Cardiac muscle cell (in vitro differentiated cells and primary cell): ENCODE results near the gene UBXN6. TPM values are rescaled to one million over a fixed set of nuclear protein-coding genes. Genes with fewer than 3 reads are reported as not detected.

Experiments
- DNase-seq, 2 donors: peaks; one replicate each; pipeline versions ENCODE4 v3.0.0 to v3.0.0-alpha.2; 2010 to 2017; ENCODE audit warnings: low read depth in 1 of 2, low spot score in 1 of 2
- H3K27ac ChIP-seq: fragments of 200-600 bp; sonication (generic); 2 replicates; pipeline ENCODE4 v1.5.1; 2016
- H3K27me3 ChIP-seq: fragments of 200-600 bp; sonication (generic); 2 replicates; pipeline ENCODE4 v1.6.0; 2016; ENCODE audit warnings: control low read depth
- H3K36me3 ChIP-seq: fragments of 200-600 bp; sonication (generic); 2 replicates; pipeline ENCODE4 v1.5.1; 2016; ENCODE audit warnings: control low read depth
- H3K4me1 ChIP-seq: fragments of 200-600 bp; sonication (generic); 2 replicates; pipeline ENCODE4 v1.8.1; 2017; ENCODE audit warnings: low read depth, mild to moderate bottlenecking, mixed run types
- H3K4me3 ChIP-seq: fragments of 200-600 bp; sonication (generic); 2 replicates; pipeline ENCODE4 v1.5.1; 2016; ENCODE audit warnings: mild to moderate bottlenecking
- H3K9me3 ChIP-seq: fragments of 200-600 bp; sonication (generic); 2 replicates; pipeline ENCODE4 v1.5.1; 2017; ENCODE audit warnings: low read depth, mild to moderate bottlenecking, control low read depth
- CTCF ChIP-seq: IDR thresholded peaks from 2 replicates; pipeline ENCODE4 v1.5.1; 2012; ENCODE audit warnings: low read depth, mild to moderate bottlenecking, low read length
- polyA plus RNA-seq: library from polyadenylated mRNA; unstranded; fragments of >200 nt; fragmentation: Nextera tagmentation; extraction: Ambion mirVana; gene quantifications from 2 replicates; pipeline ENCODE4 v1.2.1, GENCODE V29; 2016
- total RNA-seq: library from RNA; depleted of rRNA; stranded (reverse); fragments of >200 nt; gene quantifications from 2 replicates; pipeline ENCODE4 v1.2.3, GENCODE V29; 2016

The UBXN6 gene
- total RNA-seq = 147 and 192 TPM in 2 replicates
- 33.7 and 46.2 TPM in 2 replicates for polyA plus RNA-seq

DNA sequence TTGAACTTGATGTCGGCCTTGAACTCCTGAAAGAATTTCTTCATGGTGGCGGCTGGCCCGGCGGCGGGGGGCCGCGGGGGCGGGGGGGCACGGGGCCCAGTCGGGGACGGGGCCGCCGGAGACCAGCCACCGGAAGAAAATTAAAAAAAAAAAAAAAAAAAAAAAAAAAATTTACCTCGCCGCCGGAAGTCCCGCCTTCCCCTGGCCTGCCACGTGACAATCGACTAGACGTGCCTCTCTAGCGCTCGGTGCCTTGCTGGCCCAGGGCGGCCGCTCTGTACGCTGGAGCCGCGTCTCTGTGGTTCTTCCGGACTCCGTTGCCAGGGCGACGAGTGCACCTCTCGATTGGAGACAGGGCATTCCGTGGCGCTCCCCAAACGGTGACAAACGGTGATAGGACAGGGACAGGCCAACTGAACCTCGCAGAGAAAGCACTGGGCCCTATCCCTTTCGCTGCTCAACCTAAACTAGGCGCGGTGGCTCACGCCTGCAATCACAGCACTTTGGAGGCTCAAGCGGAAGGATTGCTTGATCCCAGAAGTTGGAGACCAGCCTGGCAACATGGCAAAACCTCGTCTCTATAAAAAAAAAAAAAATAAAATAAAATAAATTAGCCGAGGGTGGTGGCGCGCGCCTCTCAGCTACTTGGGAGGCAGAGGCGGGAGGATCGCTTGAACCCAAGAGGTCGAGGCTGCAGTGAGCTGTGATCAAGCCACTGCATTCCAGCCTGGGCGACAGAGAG, at the start of gene UBXN6:
TSS of gene UBXN6 (minus strand) at position 141 of the 742 bp plus-strand sequence. CDS start at position 44, 97 bp downstream.
- H3K9me3 ChIP-seq = no peaks in the 10 kb centered on the region
- H3K27me3 ChIP-seq = no peaks in the 10 kb centered on the region
- H3K27ac ChIP-seq = peak within 1 kb of the TSS; percentile 100
- no peak for TF ChIP-seq CTCF
- peaks cover 13% of the 10 kb centered on the region for H3K36me3 ChIP-seq
- H3K4me3 ChIP-seq = peak within 1 kb of the TSS; percentile 100
- peak; percentile 99 for DNase-seq
- H3K4me1 ChIP-seq = peaks cover 13% of the 10 kb centered on the region

DNA sequence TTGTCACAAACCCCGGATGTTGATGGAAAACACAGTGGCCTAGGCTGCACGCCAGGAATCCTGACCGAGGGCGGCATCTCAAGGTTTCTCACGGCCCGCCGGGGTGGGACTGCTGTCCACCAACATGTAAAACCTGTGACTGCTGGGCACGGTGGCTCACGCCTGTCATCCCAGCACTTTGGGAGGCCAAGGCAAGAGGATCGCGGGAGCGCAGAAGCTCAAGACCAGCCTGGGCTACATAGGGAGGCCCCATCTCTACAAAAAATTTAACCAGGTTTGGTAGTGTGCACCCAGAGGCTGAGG, 49.5 kb upstream of the UBXN6 start:
- Histone ChIP-seq H3K27me3 (no peaks in the 10 kb centered on the region), H3K9me3 (no peaks in the 10 kb centered on the region), H3K4me1 (no peaks in the 10 kb centered on the region), H3K27ac (no peak overlapping the region), H3K36me3 (peaks cover 4% of the 10 kb centered on the region), H3K4me3 (no peak overlapping the region)
- DNase-seq = no peak
- no peak for TF ChIP-seq CTCF

- Histone ChIP-seq H3K4me1 (no peaks in the 10 kb centered on the region), H3K36me3 (peaks cover 4% of the 10 kb centered on the region), H3K4me3 (no peak overlapping the region), H3K27ac (no peak overlapping the region), H3K9me3 (no peaks in the 10 kb centered on the region), H3K27me3 (no peaks in the 10 kb centered on the region)
- peak in 1 of 2 donors; percentile 47 for DNase-seq
- no peak for TF ChIP-seq CTCF
These were observed 49.0 kb upstream of the UBXN6 start for GRCh38 chr19:4506449-4507149.

DNA sequence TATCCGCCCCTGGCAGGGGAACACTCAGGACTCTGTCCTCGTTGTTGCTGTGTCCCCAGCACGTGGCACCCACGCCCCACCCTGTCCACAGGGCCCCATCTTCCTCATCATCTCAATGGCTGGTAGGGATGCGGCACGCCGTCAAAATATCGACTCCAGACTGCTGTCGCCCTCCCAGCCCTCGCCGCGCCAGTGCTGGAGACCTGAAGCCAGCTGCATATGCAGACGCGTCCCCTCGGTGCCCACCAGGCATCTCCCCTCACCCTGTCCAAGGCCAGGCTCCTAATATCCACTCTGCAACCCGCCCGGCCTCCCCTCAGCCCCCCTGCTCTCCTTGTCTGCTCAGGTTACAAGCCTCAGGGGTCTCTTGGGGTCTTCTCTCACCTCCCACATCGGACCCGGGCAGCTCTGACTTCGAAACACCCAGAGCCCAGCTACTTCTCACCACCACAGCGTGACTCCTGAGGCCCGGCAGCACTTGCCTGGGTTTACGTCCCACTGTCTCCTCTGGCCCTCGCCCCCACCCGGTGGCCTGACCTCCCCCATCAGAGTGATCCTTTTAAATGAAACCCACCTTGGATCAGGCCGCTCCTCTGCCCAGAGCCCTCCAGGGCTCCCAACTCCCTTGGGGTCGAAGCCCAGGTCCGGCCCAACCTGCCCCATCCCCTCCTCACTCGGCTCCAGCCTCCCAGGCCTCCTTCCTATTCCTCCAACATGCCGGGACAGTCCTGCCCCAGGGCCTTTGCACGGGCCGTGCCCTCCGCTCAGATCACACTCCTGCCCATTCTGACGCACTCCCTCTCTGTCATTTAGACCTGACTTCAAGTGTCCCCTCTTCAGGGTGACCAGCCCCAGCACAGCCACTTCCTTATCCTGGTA, 48.2 kb upstream of the UBXN6 start:
- H3K27ac ChIP-seq = no peak overlapping the region

More for the DNA sequence above, 48.2 kb upstream of the UBXN6 start:
- Histone ChIP-seq H3K36me3 (peaks cover 4% of the 10 kb centered on the region), H3K4me3 (no peak overlapping the region), H3K27me3 (no peaks in the 10 kb centered on the region), H3K4me1 (no peaks in the 10 kb centered on the region), H3K9me3 (no peaks in the 10 kb centered on the region)
- TF ChIP-seq CTCF = no peak
- DNase-seq = no peak
